Esophagus squamous epithelium (tissue), 5 donors: ENCODE results near the gene FRMD4A. TPM values are rescaled to one million over a fixed set of nuclear protein-coding genes. Genes with fewer than 3 reads are reported as not detected.

Experiments
- DNase-seq: peaks from one replicate; lab custom pipeline; 2025; lab: John Stamatoyannopoulos, UW
- H3K27ac ChIP-seq, 4 donors: fragments of 200-600 bp; sonication (generic); one replicate each; pipeline ENCODE4 v1.5.1; 2016 to 2019; ENCODE audit warnings: mild to moderate bottlenecking in 1 of 4
- H3K27me3 ChIP-seq, 4 donors: fragments of 200-600 bp; sonication (generic); 1 replicate in 3 of 4; 2 replicates in 1 of 4; pipeline versions ENCODE4 v1.5.1 to v1.6.0; 2017 to 2021; ENCODE audit warnings: antibody characterized with exemption in 1 of 4
- H3K36me3 ChIP-seq, 3 donors: fragments of 200-600 bp; sonication (generic); one replicate each; pipeline ENCODE4 v1.5.1; 2016 to 2019
- H3K4me1 ChIP-seq, 3 donors: fragments of 200-600 bp; sonication (generic); one replicate each; pipeline ENCODE4 v1.5.1; 2017 to 2019
- H3K4me3 ChIP-seq, 4 donors: fragments of 200-600 bp; sonication (generic); 1 replicate in 3 of 4; 2 replicates in 1 of 4; pipeline ENCODE4 v1.5.1; 2016 to 2019; ENCODE audit warnings: mild to moderate bottlenecking in 2 of 4, moderate library complexity in 1 of 4
- H3K9me3 ChIP-seq, 3 donors: fragments of 200-600 bp; sonication (generic); one replicate each; pipeline ENCODE4 v1.5.1; 2016 to 2019
- CTCF ChIP-seq, 6 experiments: fragments of 450-650 bp in 4 of 6; fragments of 200-600 bp in 2 of 6; sonication (generic) in 2 of 6; IDR thresholded peaks; one replicate each; pipeline ENCODE4 v1.5.1; 2016 to 2019; ENCODE audit warnings: antibody characterized with exemption in 6 of 6, mild to moderate bottlenecking in 4 of 6, moderate library complexity in 4 of 6
- POLR2A ChIP-seq, 4 donors: fragments of 450-650 bp; IDR thresholded peaks; one replicate each; pipeline ENCODE4 v1.6.1; 2017; ENCODE audit warnings: antibody characterized with exemption in 4 of 4, mild to moderate bottlenecking in 4 of 4, moderate library complexity in 3 of 4
- WGBS, 2 donors: methylation state at CpG; one replicate each; pipeline ENCODE4 v1.1.5; 2018; 5-methylcytosine and 5-hydroxymethylcytosine counted together
- intact Hi-C: fragments of 100-400 bp; cut with DNase I; formaldehyde crosslinking; loops from one replicate; pipeline ENCODE4 v1.15.0; 2022
- total RNA-seq, 4 donors: library from RNA; depleted of rRNA; stranded (reverse); fragments of >200 nt; gene quantifications; one replicate each; pipeline ENCODE4 v1.1.0, GENCODE V29; 2016
- donor health status: DM: yes; HTN: yes; CAD: no.

The FRMD4A gene
- total RNA-seq, 4 donors from 2014 or later: 7.3 to 15.3 (median 8.6) TPM

DNA sequence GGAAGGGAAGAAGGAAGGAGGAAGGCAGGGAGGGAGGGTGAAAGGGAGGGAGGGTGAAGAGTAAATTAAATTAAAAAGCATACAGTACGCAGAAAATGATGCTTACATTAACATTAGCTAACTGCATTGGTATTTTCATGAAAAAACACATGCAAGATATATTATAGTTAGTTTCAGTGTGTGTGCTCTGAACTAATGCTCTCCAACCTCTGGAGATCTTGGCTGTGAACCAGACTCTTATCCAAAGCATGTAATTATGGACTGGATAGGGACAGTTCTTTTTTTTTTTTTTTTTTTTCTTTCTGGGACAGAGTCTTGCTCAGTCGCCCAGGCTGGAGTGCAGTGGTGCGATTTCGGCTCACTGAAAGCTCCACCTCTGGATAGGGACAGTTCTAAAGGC, 357.0 kb downstream of the FRMD4A start:
- no peak for TF ChIP-seq POLR2A (IDR thresholded peaks at IDR 0.05)
- no peak for TF ChIP-seq CTCF (IDR thresholded peaks at IDR 0.05)
- Histone ChIP-seq H3K4me1 (peaks cover 0 to 21% (median 5%) of the 10 kb centered on the region in 3 donors), H3K27me3 (peaks cover 0 to 36% (median 0%) of the 10 kb centered on the region in 4 donors), H3K27ac (no peak overlapping the region), H3K36me3 (no peaks in the 10 kb centered on the region), H3K9me3 (no peaks in the 10 kb centered on the region), H3K4me3 (no peak overlapping the region)
- 69 to 73% methylated on average over 4 of the region's 4 CpGs for WGBS, 2 donors
- no peak for DNase-seq
- intact Hi-C loops: no loop called here

DNA sequence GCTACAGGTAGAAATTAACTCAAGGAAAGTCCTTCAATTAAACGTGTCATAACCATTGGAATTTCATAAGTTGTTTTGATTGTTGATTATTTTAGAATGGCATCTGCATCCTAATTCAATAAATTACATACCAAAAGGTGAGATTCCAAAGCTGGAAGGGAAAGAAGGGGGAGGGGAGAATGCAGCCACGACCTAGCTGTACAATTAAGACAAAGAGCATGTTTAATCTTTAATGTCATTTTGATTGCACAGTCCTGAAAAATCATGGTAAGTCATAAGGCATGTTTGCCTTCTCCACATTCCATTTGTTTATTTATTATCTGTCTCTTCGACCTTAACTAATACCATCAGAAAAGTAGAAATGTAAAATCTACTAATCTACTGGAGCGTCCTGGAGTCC, 358.1 kb downstream of the FRMD4A start:
- intact Hi-C loops: no loop called here
- Histone ChIP-seq H3K4me1 (peaks cover 0 to 21% (median 6%) of the 10 kb centered on the region in 3 donors), H3K27me3 (peaks cover 0 to 36% (median 0%) of the 10 kb centered on the region in 4 donors), H3K36me3 (no peaks in the 10 kb centered on the region), H3K9me3 (no peaks in the 10 kb centered on the region), H3K4me3 (no peak overlapping the region), H3K27ac (no peak overlapping the region)
- 45 to 57% methylated on average over 4 of the region's 4 CpGs for WGBS, 2 donors
- no peak for DNase-seq
- TF ChIP-seq CTCF (IDR thresholded peaks at IDR 0.05) (no peak), POLR2A (IDR thresholded peaks at IDR 0.05) (no peak)

DNA sequence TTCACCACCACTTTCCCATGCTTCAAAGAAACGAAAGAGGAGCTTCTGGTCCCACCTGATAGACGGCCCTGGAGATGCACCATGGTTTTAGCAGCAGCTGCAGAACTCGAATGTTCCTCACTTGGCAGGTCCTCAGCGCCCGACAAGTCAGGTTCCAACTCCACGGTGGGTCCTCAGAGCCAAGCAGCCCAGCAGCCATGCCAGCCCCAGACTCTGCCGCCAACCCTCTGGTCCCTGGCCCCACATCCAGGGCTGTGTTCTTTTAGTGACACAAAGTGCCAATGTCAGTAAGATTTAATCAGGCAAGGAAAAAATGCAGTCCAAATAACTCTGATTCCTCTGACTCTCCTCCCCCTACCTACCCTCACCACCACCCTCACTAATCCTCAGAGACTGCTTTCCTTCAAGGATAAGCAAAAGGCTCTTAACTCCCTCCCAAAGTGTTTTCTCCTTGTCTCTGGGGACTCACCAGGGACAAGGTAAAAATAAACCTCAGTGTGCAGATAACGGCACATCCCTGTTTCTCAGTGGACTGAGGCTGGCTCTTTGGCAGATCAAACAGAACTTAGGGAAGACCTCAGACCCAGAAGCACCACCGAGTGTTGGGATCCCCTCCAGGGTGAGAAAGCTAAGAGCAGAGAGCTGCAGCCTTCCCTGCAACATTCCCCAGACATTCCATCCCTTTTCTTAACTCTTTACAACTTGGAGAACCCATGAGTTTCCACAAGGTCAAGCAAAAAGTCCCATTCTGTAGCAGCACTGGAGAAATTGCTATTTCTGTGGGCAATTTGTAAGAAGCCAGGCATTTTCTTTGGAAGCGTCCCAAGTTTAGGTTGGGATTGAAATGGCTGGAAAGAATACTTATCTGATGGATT, 358.9 kb downstream of the FRMD4A start:
- H3K4me1 ChIP-seq: peaks cover 0 to 21% (median 6%) of the 10 kb centered on the region in 3 donors
- H3K27me3 ChIP-seq: peaks cover 0 to 36% (median 0%) of the 10 kb centered on the region in 4 donors
- no peaks in the 10 kb centered on the region for H3K9me3 ChIP-seq
- H3K4me3 ChIP-seq: peak overlapping the region in 2 of 4 donors; percentile 10 to 23
- TF ChIP-seq POLR2A (IDR thresholded peaks at IDR 0.05) (no peak), CTCF (IDR thresholded peaks at IDR 0.05) (no peak)
- DNase-seq: no peak
- 53 to 76% methylated on average over 6 to 10 of the region's 10 CpGs for WGBS, 2 donors
- intact Hi-C loops: no loop called here
- no peaks in the 10 kb centered on the region for H3K36me3 ChIP-seq
- peak overlapping the region in 1 of 4 donors; percentile 29 for H3K27ac ChIP-seq

GRCh38 chr10:13970957-13971353, 359.8 kb downstream of the FRMD4A start:
- no peak for DNase-seq
- intact Hi-C loops: no loop called here
- Histone ChIP-seq H3K27ac (peak overlapping the region in 1 of 4 donors; percentile 34), H3K4me1 (peaks cover 0 to 21% (median 6%) of the 10 kb centered on the region in 3 donors), H3K36me3 (no peaks in the 10 kb centered on the region), H3K9me3 (no peaks in the 10 kb centered on the region), H3K4me3 (peak overlapping the region in 2 of 4 donors; percentile 10 to 23), H3K27me3 (peaks cover 0 to 38% (median 0%) of the 10 kb centered on the region in 4 donors)
- 93 to 94% methylated on average over 10 to 12 of the region's 12 CpGs for WGBS, 2 donors
- TF ChIP-seq CTCF (IDR thresholded peaks at IDR 0.05) (no peak), POLR2A (IDR thresholded peaks at IDR 0.05) (no peak)
